Measurements from ENCODE around the gene GPR107. TPM values are rescaled to one million over a fixed set of nuclear protein-coding genes. Genes with fewer than 3 reads are reported as not detected.

Gene GPR107
- total RNA-seq, 1 donor, result 19.8 TPM

DNA sequence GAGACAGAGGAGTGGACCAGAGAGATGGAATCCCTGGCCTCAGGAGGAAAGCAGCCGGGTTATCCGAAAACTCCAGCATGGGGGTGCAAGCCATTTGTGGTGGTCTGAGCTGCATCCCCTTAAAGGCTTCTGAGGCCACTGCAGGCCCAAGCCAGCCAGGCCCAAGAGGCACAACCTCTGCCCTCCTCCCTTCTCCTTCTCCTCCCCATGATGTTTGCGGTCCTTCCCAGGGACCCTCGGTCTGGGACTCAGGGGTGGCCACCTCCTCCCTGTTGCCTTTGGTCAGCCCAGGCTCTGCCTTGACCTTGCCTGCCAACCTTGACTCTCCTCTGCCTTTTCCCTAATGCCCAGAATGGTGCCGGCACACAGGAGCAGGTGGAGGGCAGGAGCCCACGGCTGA, 123.1 kb downstream of the GPR107 start:
- Histone ChIP-seq H3K4me3 (ENCODE audit: low read length) (no peak overlapping the region), H3K4me1 (ENCODE audit: insufficient read depth, low read length) (peaks cover 6% of the 10 kb centered on the region)

DNA sequence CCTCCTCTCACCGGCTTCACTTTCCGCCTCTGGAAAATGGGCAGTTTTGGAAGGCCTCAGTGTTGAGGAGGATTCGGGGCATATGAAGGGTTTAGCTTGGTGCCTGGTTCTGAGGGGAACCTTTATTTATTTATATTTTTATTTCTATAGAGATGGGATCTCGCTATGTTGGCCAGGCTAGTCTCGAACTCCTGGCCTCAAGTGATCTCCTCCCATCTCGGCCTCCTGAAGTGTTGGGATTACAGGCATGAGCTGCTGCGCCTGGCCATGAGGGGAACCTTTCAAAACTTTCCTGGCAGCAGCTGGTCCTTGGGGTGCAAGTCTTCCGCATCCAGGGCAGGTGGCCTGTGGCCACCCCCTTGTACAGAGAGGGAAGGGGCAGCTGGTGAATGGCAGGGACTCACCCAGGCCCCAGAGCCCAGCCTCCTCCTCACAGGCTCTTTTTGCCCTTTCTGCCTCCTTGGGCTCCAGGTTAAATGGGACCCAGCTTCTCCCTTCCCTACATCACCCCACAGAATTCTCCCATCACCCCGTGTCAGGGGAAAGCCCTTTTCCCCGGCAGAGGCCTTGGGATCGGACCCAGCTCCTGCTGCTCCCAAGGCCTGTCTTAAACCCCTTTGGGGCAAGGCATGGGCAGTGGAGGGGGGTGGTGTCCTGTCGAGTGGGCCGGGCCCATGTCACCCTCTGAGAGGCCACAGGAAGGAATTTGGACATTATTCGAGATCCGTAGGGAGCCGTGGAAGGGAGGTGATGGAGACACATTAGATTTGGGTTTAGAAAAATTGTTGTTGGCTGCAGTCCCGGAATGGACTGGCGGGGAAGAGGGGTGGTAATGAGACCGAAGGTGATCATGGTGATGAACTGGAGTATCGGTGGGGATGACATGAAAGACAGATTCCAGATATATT, 124.4 kb downstream of the GPR107 start:
- H3K4me1 ChIP-seq (ENCODE audit: insufficient read depth, low read length), result peaks cover 3% of the 10 kb centered on the region
- H3K27me3 ChIP-seq (ENCODE audit: insufficient read depth, low read length), result peaks cover 10% of the 10 kb centered on the region
- H3K4me3 ChIP-seq (ENCODE audit: low read length), result no peak overlapping the region
- no peaks in the 10 kb centered on the region for H3K9me3 ChIP-seq (ENCODE audit: low read depth, low read length)

More for the DNA sequence above, 123.1 kb downstream of the GPR107 start:
- peaks cover 11% of the 10 kb centered on the region for H3K27me3 ChIP-seq (ENCODE audit: insufficient read depth, low read length)
- no peaks in the 10 kb centered on the region for H3K9me3 ChIP-seq (ENCODE audit: low read depth, low read length)

DNA sequence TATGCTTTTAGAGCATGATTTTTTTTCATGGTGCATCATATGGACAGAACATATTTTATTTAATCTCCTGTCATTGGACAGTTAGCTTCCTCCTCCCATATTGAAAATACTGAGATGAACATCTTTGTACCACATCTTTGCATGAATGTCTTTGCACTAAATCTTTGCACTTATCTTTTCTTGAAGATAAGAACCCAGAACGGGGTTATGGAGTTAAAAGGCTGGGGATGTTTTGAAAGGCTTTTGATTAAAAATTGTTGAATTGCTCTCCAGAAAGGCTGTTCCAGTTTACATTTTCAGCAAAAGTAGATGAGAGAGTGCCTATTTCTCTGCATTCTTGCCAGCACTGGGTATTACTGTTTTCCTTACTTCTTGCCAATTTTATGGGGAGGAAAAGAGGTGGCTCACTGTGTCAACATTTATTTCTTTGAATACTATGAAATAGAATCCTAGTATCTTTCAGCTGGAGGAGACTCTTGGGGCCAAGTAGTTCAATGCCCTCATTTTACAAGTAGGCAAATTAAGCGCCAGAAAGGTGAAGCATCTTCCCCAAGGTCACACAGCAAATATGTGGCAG, 125.7 kb downstream of the GPR107 start:
- Histone ChIP-seq H3K27me3 (ENCODE audit: insufficient read depth, low read length) (no peaks in the 10 kb centered on the region), H3K9me3 (ENCODE audit: low read depth, low read length) (no peaks in the 10 kb centered on the region), H3K4me3 (ENCODE audit: low read length) (no peak overlapping the region), H3K4me1 (ENCODE audit: insufficient read depth, low read length) (no peaks in the 10 kb centered on the region)

DNA sequence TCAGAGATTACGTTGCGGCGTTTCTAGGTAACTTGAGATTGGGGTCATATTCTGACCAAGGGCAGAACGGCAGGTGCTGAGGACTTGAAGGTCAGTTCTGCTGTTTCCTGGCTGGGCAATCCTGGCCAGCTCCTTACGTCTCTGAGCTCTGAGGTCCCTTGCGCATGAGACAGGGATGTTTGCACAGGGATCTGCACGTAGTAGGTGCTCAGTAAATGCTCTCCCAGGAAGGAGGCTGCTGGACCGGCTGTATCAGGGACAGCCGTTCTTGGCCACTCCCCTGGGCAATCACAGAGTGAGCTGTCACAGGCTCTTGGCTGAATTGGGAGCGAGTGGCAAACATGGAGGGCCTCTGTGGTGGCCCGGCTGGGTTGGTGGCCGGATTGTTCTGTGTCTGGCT, 126.8 kb downstream of the GPR107 start:
- Histone ChIP-seq H3K27me3 (ENCODE audit: insufficient read depth, low read length) (no peaks in the 10 kb centered on the region), H3K9me3 (ENCODE audit: low read depth, low read length) (no peaks in the 10 kb centered on the region), H3K4me3 (ENCODE audit: low read length) (no peak overlapping the region), H3K4me1 (ENCODE audit: insufficient read depth, low read length) (no peaks in the 10 kb centered on the region)

DNA sequence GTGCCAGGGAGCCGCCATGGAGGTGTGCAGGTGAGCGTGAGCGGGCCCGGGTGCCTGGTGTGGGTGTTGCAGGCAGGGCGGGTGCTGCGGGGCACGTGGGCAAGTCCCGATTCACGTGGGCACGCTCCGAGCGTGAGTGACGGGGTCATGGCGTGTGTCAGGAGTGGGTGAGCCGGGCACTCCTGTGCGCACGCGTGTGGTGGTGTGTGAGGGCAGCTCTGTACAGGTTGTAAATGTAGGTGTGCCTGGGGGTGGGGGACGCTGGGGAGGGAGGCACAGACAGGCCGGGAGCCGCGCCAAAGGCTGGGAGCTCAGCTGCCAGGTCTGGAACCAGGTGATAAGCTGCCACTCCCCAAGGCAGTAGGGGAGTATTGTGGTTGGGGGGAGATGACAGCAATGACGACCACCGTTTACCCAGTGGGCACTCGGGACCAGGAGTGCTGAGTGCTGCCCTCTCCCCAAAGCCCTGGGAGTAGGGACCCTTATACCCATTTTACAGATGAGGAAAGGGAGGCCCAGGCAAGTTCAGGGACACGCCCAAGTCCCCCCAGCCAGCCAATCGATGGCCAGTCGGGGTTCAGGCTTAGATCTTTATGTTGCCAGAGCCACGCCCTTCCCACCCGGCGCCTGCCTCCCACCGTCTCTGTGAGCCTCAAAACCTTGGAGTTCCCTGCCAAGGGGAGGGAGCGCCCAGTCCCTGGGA, 128.1 kb downstream of the GPR107 start:
- Histone ChIP-seq H3K4me3 (ENCODE audit: low read length) (no peak overlapping the region), H3K9me3 (ENCODE audit: low read depth, low read length) (no peaks in the 10 kb centered on the region), H3K4me1 (ENCODE audit: insufficient read depth, low read length) (no peaks in the 10 kb centered on the region), H3K27me3 (ENCODE audit: insufficient read depth, low read length) (no peaks in the 10 kb centered on the region)

DNA sequence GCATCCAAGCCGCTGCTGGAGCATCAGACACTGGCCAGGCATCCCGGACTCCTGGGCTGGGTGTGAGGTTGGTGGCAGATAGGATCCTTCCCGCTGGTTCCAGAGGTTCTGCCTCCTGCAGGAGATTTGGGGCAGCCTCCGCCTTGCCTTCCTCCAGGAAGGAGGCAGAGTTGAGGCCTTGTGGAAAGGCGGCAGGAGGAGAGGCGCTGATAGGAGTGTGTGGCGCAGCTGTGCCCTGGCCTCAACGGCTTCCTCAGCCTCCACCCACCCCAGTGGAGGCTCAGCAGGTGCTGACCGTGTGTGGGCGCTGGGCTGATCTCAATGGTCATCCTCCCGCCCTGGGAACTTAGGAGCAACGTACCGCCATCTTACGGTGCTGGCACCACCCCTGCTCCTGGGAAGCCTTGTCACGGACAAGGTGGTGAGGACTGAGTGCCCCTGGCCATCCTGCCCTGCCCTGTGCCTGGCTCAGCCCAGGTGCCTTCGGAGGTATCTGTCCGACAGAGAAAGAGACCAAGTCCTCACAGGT, 128.7 kb downstream of the GPR107 start:
- no peaks in the 10 kb centered on the region for H3K27me3 ChIP-seq (ENCODE audit: insufficient read depth, low read length)
- no peaks in the 10 kb centered on the region for H3K4me1 ChIP-seq (ENCODE audit: insufficient read depth, low read length)
- no peaks in the 10 kb centered on the region for H3K9me3 ChIP-seq (ENCODE audit: low read depth, low read length)
- no peak overlapping the region for H3K4me3 ChIP-seq (ENCODE audit: low read length)

DNA sequence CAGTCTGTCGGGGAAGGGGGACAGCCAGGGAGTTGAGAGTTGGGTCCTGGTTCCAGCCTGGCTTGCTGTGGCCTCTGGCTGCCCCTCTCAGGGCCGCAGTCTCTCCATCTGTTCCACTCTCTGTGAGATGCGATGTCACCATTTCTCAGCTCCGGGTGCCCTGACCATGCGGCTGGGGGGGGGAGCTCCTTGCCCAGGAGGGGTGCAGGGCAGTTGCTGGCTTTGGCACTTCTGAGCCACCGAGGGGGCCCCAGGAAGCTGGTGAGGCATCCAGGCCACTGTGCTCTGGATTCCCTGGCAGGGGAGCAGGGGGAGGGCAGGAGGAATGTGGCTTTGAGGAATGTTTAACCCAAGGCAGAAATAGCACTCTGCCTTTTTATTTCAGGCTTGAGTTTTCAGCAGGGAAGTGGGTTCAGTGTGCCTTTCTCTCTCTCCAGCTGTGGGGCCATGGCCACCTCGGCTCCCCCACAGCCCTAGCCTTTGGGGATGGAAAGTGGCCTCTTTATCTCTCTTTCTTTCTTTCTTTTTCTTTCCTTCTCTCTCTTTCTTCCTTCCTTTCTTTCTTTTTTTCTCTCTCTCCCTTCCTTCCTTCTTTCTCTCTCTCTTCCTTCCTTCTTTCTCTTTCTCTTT, 129.5 kb downstream of the GPR107 start:
- no peaks in the 10 kb centered on the region for H3K27me3 ChIP-seq (ENCODE audit: insufficient read depth, low read length)
- H3K4me1 ChIP-seq (ENCODE audit: insufficient read depth, low read length), result no peaks in the 10 kb centered on the region
- H3K4me3 ChIP-seq (ENCODE audit: low read length), result no peak overlapping the region
- no peaks in the 10 kb centered on the region for H3K9me3 ChIP-seq (ENCODE audit: low read depth, low read length)

DNA sequence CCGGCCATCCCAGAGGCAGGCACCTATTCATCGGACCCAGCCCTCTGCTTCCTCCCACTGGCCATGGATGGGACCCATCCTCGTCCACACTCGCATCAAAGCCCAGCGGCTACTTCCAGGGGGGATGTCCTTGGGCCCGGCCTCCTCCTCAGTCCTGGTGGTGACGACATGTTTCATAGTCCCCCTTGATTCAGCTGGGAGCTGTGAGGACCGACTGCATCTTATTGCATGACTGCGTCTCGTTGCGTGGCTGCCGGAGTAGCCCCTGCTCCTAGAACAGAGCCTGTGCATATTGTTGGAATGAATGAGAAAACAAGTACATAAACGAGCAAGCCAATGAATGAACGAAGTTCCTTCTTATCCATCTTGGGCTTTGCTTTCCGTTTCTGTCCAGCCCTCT, 131.3 kb downstream of the GPR107 start:
- Histone ChIP-seq H3K4me1 (ENCODE audit: insufficient read depth, low read length) (no peaks in the 10 kb centered on the region), H3K4me3 (ENCODE audit: low read length) (no peak overlapping the region), H3K27me3 (ENCODE audit: insufficient read depth, low read length) (no peaks in the 10 kb centered on the region), H3K9me3 (ENCODE audit: low read depth, low read length) (no peaks in the 10 kb centered on the region)

DNA sequence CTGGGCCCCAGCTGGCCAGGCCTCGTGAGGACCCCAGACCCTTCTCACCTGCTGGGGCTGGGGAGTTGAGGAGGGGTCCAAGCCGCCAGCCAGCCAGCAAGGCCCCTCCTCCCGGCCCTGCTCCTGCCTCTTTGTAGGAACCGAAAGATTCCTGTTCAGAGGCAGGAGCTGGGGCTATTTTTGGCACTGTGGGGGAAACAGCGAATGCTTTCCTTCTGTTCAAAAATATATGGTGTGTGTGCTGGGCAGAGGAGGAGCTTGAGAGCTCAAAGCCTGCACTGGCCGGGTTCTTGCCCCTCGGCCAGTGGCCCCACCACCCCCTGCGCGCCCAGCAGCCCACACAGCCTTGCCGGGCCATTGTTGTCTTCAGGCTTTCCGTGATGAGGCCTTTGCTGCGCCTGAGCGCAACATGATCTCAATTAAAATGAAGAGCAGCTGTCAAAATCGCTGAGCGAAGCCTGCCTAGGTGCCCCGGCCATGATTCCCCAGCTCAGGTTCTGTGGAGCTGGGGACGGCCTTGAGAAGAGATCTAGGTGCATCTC, 131.9 kb downstream of the GPR107 start:
- Histone ChIP-seq H3K4me1 (ENCODE audit: insufficient read depth, low read length) (no peaks in the 10 kb centered on the region), H3K27me3 (ENCODE audit: insufficient read depth, low read length) (no peaks in the 10 kb centered on the region), H3K4me3 (ENCODE audit: low read length) (no peak overlapping the region), H3K9me3 (ENCODE audit: low read depth, low read length) (no peaks in the 10 kb centered on the region)

DNA sequence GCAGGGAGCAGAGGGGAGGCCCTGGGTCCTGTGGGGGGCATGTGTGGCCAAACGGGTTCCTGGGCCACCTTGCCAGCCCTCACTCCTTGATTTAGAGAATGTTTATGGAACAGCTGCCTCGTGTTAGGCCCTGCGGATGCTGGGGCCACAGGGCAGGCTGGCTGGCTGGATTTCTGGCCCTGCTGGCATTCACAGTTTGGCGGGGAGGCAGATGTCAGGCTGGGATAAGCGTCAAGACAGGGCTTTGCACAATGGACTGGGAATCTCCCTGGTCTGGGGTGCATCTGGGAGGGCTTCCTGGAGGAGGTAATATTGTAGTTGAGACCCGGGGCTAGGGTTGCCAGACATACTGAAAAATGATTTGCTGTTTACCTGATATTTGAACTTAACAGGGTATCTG, 132.3 kb downstream of the GPR107 start:
- Histone ChIP-seq H3K4me1 (ENCODE audit: insufficient read depth, low read length) (no peaks in the 10 kb centered on the region), H3K4me3 (ENCODE audit: low read length) (no peak overlapping the region), H3K27me3 (ENCODE audit: insufficient read depth, low read length) (no peaks in the 10 kb centered on the region), H3K9me3 (ENCODE audit: low read depth, low read length) (no peaks in the 10 kb centered on the region)

DNA sequence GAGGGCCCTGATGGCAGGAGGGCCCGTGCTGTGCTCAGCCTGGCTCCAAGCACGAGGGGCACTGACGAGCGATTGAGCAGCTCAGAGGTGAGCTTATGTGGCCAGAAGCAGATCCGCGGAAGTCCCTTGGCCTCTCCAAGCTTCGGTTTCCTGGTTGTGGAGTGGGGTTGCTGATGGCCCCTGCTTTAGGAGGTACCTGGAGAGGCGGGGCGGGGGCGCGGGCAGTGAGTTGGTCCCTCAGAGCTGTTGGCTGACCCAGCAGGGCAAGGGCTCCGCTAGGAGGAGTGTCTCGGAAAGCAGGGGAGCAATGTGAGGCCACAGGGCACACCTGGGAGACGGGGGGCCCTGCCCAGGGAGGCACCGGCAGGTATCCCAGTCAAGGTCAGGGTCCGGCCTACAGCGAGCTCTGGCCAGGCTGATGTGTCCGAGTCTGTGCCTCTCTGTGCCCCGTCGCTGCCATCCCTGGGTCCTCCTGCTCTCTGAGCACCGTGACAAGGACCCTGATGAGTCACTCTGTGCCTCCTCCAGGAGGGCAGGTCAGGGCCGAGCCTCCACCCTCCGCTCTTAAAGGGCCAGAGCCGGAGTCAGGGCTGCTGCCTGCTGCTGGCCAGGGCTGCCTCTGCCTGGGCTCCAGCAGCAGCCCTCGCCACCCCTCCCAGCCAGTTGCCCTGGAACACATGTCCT, 133.3 kb downstream of the GPR107 start:
- H3K9me3 ChIP-seq (ENCODE audit: low read depth, low read length), result no peaks in the 10 kb centered on the region
- H3K4me3 ChIP-seq (ENCODE audit: low read length), result no peak overlapping the region
- H3K27me3 ChIP-seq (ENCODE audit: insufficient read depth, low read length), result no peaks in the 10 kb centered on the region
- H3K4me1 ChIP-seq (ENCODE audit: insufficient read depth, low read length), result no peaks in the 10 kb centered on the region

DNA sequence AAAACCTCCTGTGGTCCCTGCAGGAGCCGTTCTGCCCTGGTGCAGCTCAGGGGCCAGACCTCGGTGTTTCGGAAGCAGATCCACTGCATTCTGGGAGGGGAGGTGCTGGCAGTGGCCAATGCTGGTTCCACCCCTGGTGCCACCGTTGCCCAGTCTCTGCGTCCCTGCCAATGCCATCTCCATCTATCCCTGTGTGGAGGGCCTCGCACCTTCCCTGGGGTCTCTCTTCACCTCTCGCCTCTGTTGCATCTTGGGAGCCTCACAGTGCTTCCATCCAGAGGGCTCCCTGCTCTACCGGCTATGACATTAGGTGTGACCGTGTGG, 133.8 kb downstream of the GPR107 start:
- no peaks in the 10 kb centered on the region for H3K4me1 ChIP-seq (ENCODE audit: insufficient read depth, low read length)
- no peaks in the 10 kb centered on the region for H3K9me3 ChIP-seq (ENCODE audit: low read depth, low read length)
- H3K4me3 ChIP-seq (ENCODE audit: low read length), result no peak overlapping the region
- H3K27me3 ChIP-seq (ENCODE audit: insufficient read depth, low read length), result no peaks in the 10 kb centered on the region

DNA sequence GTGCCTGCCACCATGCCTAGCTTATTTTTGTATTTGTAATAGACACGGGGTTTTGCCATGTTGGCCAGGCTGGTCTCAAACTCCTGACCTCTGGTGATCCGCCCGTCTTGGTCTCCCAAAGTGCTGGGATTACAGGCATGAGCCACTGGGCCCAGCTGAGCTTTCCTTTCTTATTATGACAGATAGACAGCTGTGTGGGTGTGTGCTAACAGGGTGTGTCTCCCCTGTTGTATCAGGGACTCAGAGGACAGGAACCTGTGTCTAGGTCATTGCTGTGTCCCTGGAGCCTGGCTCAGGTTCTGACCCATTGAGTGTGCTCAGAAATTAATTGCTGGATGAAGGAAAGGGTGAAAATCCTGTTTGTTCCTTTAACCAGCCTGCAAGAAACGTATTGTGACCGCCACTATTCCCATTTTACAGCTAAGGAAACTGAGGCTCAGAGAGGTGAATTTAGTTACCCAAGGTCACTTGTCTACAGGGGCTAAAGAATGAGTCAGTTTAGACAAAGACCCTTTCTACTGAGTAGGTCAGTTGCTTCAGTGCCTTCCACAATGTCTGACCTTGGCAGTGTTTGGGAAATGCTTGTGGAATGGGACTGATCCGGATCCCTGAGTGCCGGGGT, 135.3 kb downstream of the GPR107 start:
- H3K4me1 ChIP-seq (ENCODE audit: insufficient read depth, low read length), result no peaks in the 10 kb centered on the region
- H3K4me3 ChIP-seq (ENCODE audit: low read length), result no peak overlapping the region
- H3K9me3 ChIP-seq (ENCODE audit: low read depth, low read length), result no peaks in the 10 kb centered on the region
- no peaks in the 10 kb centered on the region for H3K27me3 ChIP-seq (ENCODE audit: insufficient read depth, low read length)

Data from mononuclear cell (primary cell).